Natural killer cell (primary cell): ENCODE measurements around the gene DOP1B. TPM values are rescaled to one million over a fixed set of nuclear protein-coding genes. Genes with fewer than 3 reads are reported as not detected.
"Not testable (repeated sequence)": the region's sequence is repeated elsewhere in the genome, so short reads cannot be mapped to it uniquely, and the experiment has no call there.

Experiments used
- ATAC-seq, 3 donors: fragments of 150-1000 bp in 2 of 3; fragments of 200-7000 bp in 1 of 3; cut with Tn5 transposase; 1 replicate in 1 of 3; 2 replicates in 2 of 3; pipeline ENCODE4 v1.10.0; 2021; ENCODE audit warnings: mild to moderate bottlenecking in 2 of 3, moderate library complexity in 2 of 3
- DNase-seq, 2 donors: peaks; one replicate each; pipeline versions ENCODE4 v3.0.0 to v3.0.0-alpha.2; 2013 to 2021; ENCODE audit warnings: mixed read lengths in 1 of 2
- H3K27ac ChIP-seq: one replicate; pipeline ENCODE4 v1.5.1; 2013; ENCODE audit warnings: mild to moderate bottlenecking, low read length
- H3K27me3 ChIP-seq: one replicate; pipeline ENCODE4 v1.6.1; 2013; ENCODE audit warnings: low read length; ENCODE audit not compliant: control insufficient read depth, insufficient read depth
- H3K36me3 ChIP-seq: one replicate; pipeline ENCODE4 v1.6.1; 2013; ENCODE audit warnings: low read length; ENCODE audit not compliant: control insufficient read depth, insufficient read depth
- H3K4me1 ChIP-seq: one replicate; pipeline ENCODE4 v1.6.1; 2013; ENCODE audit warnings: low read length; ENCODE audit not compliant: control insufficient read depth, insufficient read depth
- H3K4me3 ChIP-seq: one replicate; pipeline ENCODE4 v1.5.1; 2013; ENCODE audit warnings: low read length
- H3K9me3 ChIP-seq: one replicate; pipeline ENCODE4 v1.6.1; 2013; ENCODE audit warnings: low read length; ENCODE audit not compliant: control insufficient read depth, insufficient read depth
- H3K27ac Mint-ChIP-seq, 2 donors: one replicate each; pipeline ENCODE4 v1.8.0; 2022; ENCODE audit warnings: mild to moderate bottlenecking in 2 of 2, mixed read lengths in 2 of 2, moderate library complexity in 1 of 2
- H3K27me3 Mint-ChIP-seq, 2 donors: one replicate each; pipeline ENCODE4 v1.8.0; 2022; ENCODE audit warnings: low read depth in 2 of 2, mixed read lengths in 2 of 2
- H3K36me3 Mint-ChIP-seq: one replicate; pipeline ENCODE4 v1.8.0; 2022; ENCODE audit warnings: mixed read lengths
- H3K4me1 Mint-ChIP-seq, 2 donors: one replicate each; pipeline ENCODE4 v1.8.0; 2022; ENCODE audit warnings: mixed read lengths in 2 of 2
- H3K4me3 Mint-ChIP-seq: one replicate; pipeline ENCODE4 v1.8.0; 2022; ENCODE audit warnings: mild to moderate bottlenecking, moderate library complexity, mixed read lengths
- H3K9me3 Mint-ChIP-seq, 2 donors: one replicate each; pipeline ENCODE4 v1.8.0; 2022; ENCODE audit warnings: mixed read lengths in 2 of 2
- WGBS: methylation state at CpG from one replicate; pipeline ENCODE4 v1.1.7; 2013; ENCODE audit warnings: missing lambda C conversion rate; ENCODE audit not compliant: insufficient coverage; 5-methylcytosine and 5-hydroxymethylcytosine counted together
- intact Hi-C: fragments of 100-400 bp; cut with micrococcal nuclease; formaldehyde crosslinking; loops from one replicate; pipeline ENCODE4 v1.14.2; 2022
- total RNA-seq, 4 donors: library from RNA; stranded (reverse); fragments of 120-200 nt in 1 of 4; gene quantifications; one replicate each; pipeline versions ENCODE4 v1.2.3 to v1.2.4, GENCODE V29; 2013 to 2022
- TF ChIP-seq, protein P1 (sequence below): fragments of 200-600 bp; IDR thresholded peaks from one replicate; pipeline ENCODE4 v1.8.0; 2022; ENCODE audit warnings: antibody characterized with exemption

DOP1B gene
- total RNA-seq, 3 donors from 2014 or later (not counting 1 experiment from before 2014, with no cell fraction given) = 29.5 to 32.1 (median 31.9) TPM

DNA sequence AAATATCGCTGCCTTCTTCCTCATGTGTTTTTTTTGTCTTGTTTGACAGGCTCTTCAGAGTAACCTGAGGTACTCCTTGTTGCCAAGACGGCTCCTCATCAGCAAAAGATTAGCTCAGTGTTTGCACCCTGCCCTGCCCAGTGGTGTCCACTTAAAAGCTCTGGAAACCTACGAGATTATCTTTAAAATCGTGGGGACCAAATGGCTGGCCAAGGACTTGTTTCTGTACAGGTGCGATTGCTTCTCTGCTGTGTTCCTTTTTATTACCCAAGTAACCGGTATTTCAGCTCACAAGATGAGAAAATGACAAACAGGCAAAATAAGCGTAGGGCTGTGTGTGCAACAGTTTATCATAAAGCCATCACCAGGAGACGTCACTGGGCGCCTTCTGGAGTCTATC lies 42.4 kb downstream of the DOP1B start:
- Mint-ChIP-seq H3K9me3 (no peaks in the 10 kb centered on the region), H3K4me1 (peaks cover 9% of the 10 kb centered on the region in 2 donors), H3K27ac (no peak overlapping the region), H3K27me3 (no peaks in the 10 kb centered on the region), H3K36me3 (no peaks in the 10 kb centered on the region), H3K4me3 (no peak overlapping the region)
- Histone ChIP-seq H3K27ac (no peak overlapping the region), H3K4me1 (no peaks in the 10 kb centered on the region), H3K27me3 (no peaks in the 10 kb centered on the region), H3K36me3 (peaks cover 16% of the 10 kb centered on the region), H3K4me3 (no peak overlapping the region), H3K9me3 (no peaks in the 10 kb centered on the region)
- intact Hi-C loops = no loop called here
- no peak for DNase-seq
- no peak for ATAC-seq
- TF ChIP-seq, protein P1, sequence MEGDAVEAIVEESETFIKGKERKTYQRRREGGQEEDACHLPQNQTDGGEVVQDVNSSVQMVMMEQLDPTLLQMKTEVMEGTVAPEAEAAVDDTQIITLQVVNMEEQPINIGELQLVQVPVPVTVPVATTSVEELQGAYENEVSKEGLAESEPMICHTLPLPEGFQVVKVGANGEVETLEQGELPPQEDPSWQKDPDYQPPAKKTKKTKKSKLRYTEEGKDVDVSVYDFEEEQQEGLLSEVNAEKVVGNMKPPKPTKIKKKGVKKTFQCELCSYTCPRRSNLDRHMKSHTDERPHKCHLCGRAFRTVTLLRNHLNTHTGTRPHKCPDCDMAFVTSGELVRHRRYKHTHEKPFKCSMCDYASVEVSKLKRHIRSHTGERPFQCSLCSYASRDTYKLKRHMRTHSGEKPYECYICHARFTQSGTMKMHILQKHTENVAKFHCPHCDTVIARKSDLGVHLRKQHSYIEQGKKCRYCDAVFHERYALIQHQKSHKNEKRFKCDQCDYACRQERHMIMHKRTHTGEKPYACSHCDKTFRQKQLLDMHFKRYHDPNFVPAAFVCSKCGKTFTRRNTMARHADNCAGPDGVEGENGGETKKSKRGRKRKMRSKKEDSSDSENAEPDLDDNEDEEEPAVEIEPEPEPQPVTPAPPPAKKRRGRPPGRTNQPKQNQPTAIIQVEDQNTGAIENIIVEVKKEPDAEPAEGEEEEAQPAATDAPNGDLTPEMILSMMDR = no peak
- WGBS = 92% methylated on average over 9 of the region's 9 CpGs

DNA sequence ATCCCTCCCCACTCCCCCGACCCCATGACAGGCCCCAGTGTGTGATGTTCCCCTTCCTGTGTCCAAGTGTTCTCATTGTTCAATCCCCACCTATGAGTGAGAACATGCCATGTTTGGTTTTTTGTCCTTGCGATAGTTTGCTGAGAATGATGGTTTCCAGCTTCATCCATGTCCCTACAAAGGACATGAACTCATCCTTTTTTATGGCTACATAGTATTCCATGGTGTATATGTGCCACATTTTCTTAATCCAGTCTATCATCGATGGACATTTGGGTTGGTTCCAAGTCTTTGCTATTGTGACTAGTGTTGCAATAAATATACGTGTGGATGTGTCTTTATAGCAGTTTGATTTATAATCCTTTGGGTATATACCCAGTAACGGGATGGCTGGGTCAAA lies 43.0 kb downstream of the DOP1B start:
- H3K27me3 Mint-ChIP-seq, intact Hi-C loops, H3K36me3 Mint-ChIP-seq, DNase-seq, H3K9me3 ChIP-seq, H3K27ac ChIP-seq, ATAC-seq, H3K27ac Mint-ChIP-seq, H3K9me3 Mint-ChIP-seq, H3K4me1 ChIP-seq, H3K27me3 ChIP-seq, H3K4me3 Mint-ChIP-seq, H3K4me3 ChIP-seq: not testable (repeated sequence)
- H3K36me3 ChIP-seq = peaks cover 16% of the 10 kb centered on the region
- H3K4me1 Mint-ChIP-seq = peaks cover 9 to 10% of the 10 kb centered on the region in 2 donors
- WGBS = 100% methylated on average over 3 of the region's 5 CpGs

DNA sequence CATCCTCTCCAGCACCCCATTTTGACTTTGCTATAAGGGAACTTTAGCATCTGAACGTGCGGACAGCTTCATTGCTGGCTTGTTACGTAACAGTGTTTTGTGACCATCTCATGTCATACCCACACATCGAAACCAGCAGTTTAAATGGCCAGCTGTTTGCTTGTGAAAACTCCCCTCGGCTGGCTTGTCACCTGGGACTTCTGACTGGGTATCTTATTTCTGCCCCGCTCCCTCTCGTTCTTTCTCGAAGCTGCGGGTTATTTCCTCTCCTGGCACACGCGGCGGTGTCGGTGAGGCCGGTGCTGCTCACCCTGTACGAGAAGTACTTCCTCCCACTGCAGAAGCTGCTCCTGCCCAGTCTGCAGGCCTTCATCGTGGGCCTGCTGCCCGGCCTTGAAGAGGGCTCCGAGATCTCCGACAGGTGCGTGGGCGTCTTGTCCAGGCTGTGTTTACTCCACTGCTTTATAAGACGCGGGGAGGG lies 43.5 kb downstream of the DOP1B start:
- Mint-ChIP-seq H3K9me3 (no peaks in the 10 kb centered on the region), H3K4me3 (no peak overlapping the region), H3K36me3 (no peaks in the 10 kb centered on the region), H3K4me1 (peaks cover 9 to 10% of the 10 kb centered on the region in 2 donors), H3K27ac (no peak overlapping the region), H3K27me3 (no peaks in the 10 kb centered on the region)
- Histone ChIP-seq H3K27me3 (no peaks in the 10 kb centered on the region), H3K36me3 (peaks cover 16% of the 10 kb centered on the region), H3K4me1 (no peaks in the 10 kb centered on the region), H3K4me3 (no peak overlapping the region), H3K27ac (no peak overlapping the region), H3K9me3 (no peaks in the 10 kb centered on the region)
- DNase-seq (no peak), ATAC-seq (no peak)
- TF ChIP-seq, protein P1 = no peak
- WGBS = 96% methylated on average over 23 of the region's 23 CpGs
- intact Hi-C loops = no loop called here

DNA sequence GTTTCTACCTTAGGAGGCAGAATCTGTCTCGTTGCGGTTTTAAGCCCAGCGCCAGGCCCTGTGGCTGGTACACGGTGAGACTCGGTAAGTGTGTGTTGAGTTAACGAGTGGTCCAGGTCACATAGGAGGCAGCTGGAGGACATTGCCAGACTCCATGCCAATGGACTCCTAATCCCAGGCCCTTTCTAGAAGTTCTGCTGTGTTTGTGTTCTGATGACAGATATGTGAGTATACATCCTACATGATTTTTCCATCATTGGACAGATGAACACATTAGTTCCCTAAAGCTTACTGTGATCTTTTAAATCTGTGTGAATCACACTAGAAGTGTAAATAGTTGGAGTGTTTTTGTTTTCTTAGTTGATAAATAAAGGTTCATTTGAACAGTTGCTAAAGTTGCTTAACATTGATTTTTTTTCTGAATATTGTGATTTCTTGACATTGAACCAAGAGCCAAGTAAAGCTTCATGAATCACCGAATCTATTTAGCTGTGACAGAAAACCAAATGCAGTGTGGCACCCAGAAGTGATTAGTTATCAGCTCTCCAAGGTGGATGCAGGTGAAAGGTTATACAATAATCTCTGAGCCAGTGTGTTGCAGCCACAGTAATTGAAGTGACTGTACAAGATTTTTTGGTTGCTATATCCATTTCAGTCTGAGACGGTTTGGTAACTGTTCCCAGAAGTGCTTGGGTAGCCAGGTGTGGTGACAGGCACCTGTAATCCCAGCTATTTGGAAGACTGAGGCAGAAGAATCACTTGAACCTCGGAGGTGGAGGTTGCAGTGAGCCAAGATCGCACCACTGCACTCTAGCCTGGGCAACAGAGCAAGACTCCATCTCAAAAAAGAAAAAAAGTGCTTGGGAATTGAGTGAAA lies 46.3 kb downstream of the DOP1B start:
- H3K36me3 ChIP-seq = peaks cover 16% of the 10 kb centered on the region
- no peaks in the 10 kb centered on the region for H3K36me3 Mint-ChIP-seq
- H3K4me1 ChIP-seq = no peaks in the 10 kb centered on the region
- H3K27ac ChIP-seq = no peak overlapping the region
- H3K9me3 Mint-ChIP-seq = no peaks in the 10 kb centered on the region
- H3K4me1 Mint-ChIP-seq = peaks cover 9 to 10% of the 10 kb centered on the region in 2 donors
- H3K4me3 Mint-ChIP-seq = no peak overlapping the region
- intact Hi-C loops = no loop called here
- WGBS = 95% methylated on average over 10 of the region's 10 CpGs
- TF ChIP-seq, protein P1 = no peak
- ATAC-seq (no peak), DNase-seq (no peak)
- no peaks in the 10 kb centered on the region for H3K9me3 ChIP-seq
- no peaks in the 10 kb centered on the region for H3K27me3 Mint-ChIP-seq
- no peak overlapping the region for H3K4me3 ChIP-seq
- no peak overlapping the region for H3K27ac Mint-ChIP-seq
- H3K27me3 ChIP-seq = no peaks in the 10 kb centered on the region
